Esophagus squamous epithelium (tissue), 5 donors: Measurements from ENCODE around the gene KLF3. TPM values are rescaled to one million over a fixed set of nuclear protein-coding genes. Genes with fewer than 3 reads are reported as not detected.

Experiments
- DNase-seq: peaks from one replicate; lab custom pipeline; 2025; lab: John Stamatoyannopoulos, UW
- H3K27ac ChIP-seq, 4 donors: fragments of 200-600 bp; sonication (generic); one replicate each; pipeline ENCODE4 v1.5.1; 2016 to 2019; ENCODE audit warnings: mild to moderate bottlenecking in 1 of 4
- H3K27me3 ChIP-seq, 4 donors: fragments of 200-600 bp; sonication (generic); 1 replicate in 3 of 4; 2 replicates in 1 of 4; pipeline versions ENCODE4 v1.5.1 to v1.6.0; 2017 to 2021; ENCODE audit warnings: antibody characterized with exemption in 1 of 4
- H3K36me3 ChIP-seq, 3 donors: fragments of 200-600 bp; sonication (generic); one replicate each; pipeline ENCODE4 v1.5.1; 2016 to 2019
- H3K4me1 ChIP-seq, 3 donors: fragments of 200-600 bp; sonication (generic); one replicate each; pipeline ENCODE4 v1.5.1; 2017 to 2019
- H3K4me3 ChIP-seq, 4 donors: fragments of 200-600 bp; sonication (generic); 1 replicate in 3 of 4; 2 replicates in 1 of 4; pipeline ENCODE4 v1.5.1; 2016 to 2019; ENCODE audit warnings: mild to moderate bottlenecking in 2 of 4, moderate library complexity in 1 of 4
- H3K9me3 ChIP-seq, 3 donors: fragments of 200-600 bp; sonication (generic); one replicate each; pipeline ENCODE4 v1.5.1; 2016 to 2019
- CTCF ChIP-seq, 6 experiments: fragments of 450-650 bp in 4 of 6; fragments of 200-600 bp in 2 of 6; sonication (generic) in 2 of 6; IDR thresholded peaks; one replicate each; pipeline ENCODE4 v1.5.1; 2016 to 2019; ENCODE audit warnings: antibody characterized with exemption in 6 of 6, mild to moderate bottlenecking in 4 of 6, moderate library complexity in 4 of 6
- POLR2A ChIP-seq, 4 donors: fragments of 450-650 bp; IDR thresholded peaks; one replicate each; pipeline ENCODE4 v1.6.1; 2017; ENCODE audit warnings: antibody characterized with exemption in 4 of 4, mild to moderate bottlenecking in 4 of 4, moderate library complexity in 3 of 4
- WGBS, 2 donors: methylation state at CpG; one replicate each; pipeline ENCODE4 v1.1.5; 2018; 5-methylcytosine and 5-hydroxymethylcytosine counted together
- intact Hi-C: fragments of 100-400 bp; cut with DNase I; formaldehyde crosslinking; loops from one replicate; pipeline ENCODE4 v1.15.0; 2022
- total RNA-seq, 4 donors: library from RNA; depleted of rRNA; stranded (reverse); fragments of >200 nt; gene quantifications; one replicate each; pipeline ENCODE4 v1.1.0, GENCODE V29; 2016
- donor health status: DM: yes; HTN: yes; CAD: no.

KLF3 gene
- total RNA-seq, 4 donors from 2014 or later: 44.2 to 91.4 (median 82.7) TPM

- H3K36me3 ChIP-seq: no peaks in the 10 kb centered on the region
- no peaks in the 10 kb centered on the region for H3K9me3 ChIP-seq
- TF ChIP-seq CTCF (IDR thresholded peaks at IDR 0.05): no peak
- TF ChIP-seq POLR2A (IDR thresholded peaks at IDR 0.05): no peak
- intact Hi-C loops: loop anchor here (10.0 kb wide), 1 partner anchor 659 kb away; no protein-coding TSS in a partner anchor
- no peak for DNase-seq
- WGBS, 2 donors: 38 to 51% methylated on average over 7 of the region's 7 CpGs
- H3K4me3 ChIP-seq: no peak overlapping the region
- H3K4me1 ChIP-seq: peaks cover 0 to 33% (median 8%) of the 10 kb centered on the region in 3 donors
- no peaks in the 10 kb centered on the region for H3K27me3 ChIP-seq
- H3K27ac ChIP-seq: peak overlapping the region in 2 of 4 donors; percentile 23 to 39
Observed at GRCh38 chr4:38723726-38724474, 59.9 kb downstream of the KLF3 start.

GRCh38 chr4:38724475-38724808 is 60.4 kb downstream of the KLF3 start:
- Histone ChIP-seq H3K9me3 (no peaks in the 10 kb centered on the region), H3K27ac (peak overlapping the region in 2 of 4 donors; percentile 23 to 39), H3K4me3 (no peak overlapping the region), H3K36me3 (no peaks in the 10 kb centered on the region), H3K27me3 (no peaks in the 10 kb centered on the region), H3K4me1 (peaks cover 0 to 37% (median 11%) of the 10 kb centered on the region in 3 donors)
- 57 to 82% methylated on average over 2 to 3 of the region's 3 CpGs for WGBS, 2 donors
- TF ChIP-seq POLR2A (IDR thresholded peaks at IDR 0.05) (no peak), CTCF (IDR thresholded peaks at IDR 0.05) (no peak)
- intact Hi-C loops: loop anchor here (10.0 kb wide), 1 partner anchor 660 kb away; no protein-coding TSS in a partner anchor
- DNase-seq: no peak

- no peaks in the 10 kb centered on the region for H3K36me3 ChIP-seq
- TF ChIP-seq CTCF (IDR thresholded peaks at IDR 0.05) (peak in 3 of 6 experiments; percentile 7 to 25 (median 16)), POLR2A (IDR thresholded peaks at IDR 0.05) (no peak)
- no peaks in the 10 kb centered on the region for H3K9me3 ChIP-seq
- no peak overlapping the region for H3K4me3 ChIP-seq
- intact Hi-C loops: loop anchor here (10.0 kb wide), 1 partner anchor 664 kb away; no protein-coding TSS in a partner anchor
- peaks cover 8 to 40% (median 11%) of the 10 kb centered on the region in 3 donors for H3K4me1 ChIP-seq
- peak overlapping the region; percentile 59 to 83 (median 68) for H3K27ac ChIP-seq
- 36 to 41% methylated on average over 2 to 3 of the region's 4 CpGs for WGBS, 2 donors
- DNase-seq: no peak
- H3K27me3 ChIP-seq: no peaks in the 10 kb centered on the region
Observed at GRCh38 chr4:38728631-38729141, 64.7 kb downstream of the KLF3 start.

- Histone ChIP-seq H3K27ac (no peak overlapping the region), H3K4me3 (no peak overlapping the region), H3K36me3 (no peaks in the 10 kb centered on the region), H3K27me3 (no peaks in the 10 kb centered on the region), H3K9me3 (no peaks in the 10 kb centered on the region), H3K4me1 (peaks cover 8 to 45% (median 9%) of the 10 kb centered on the region in 3 donors)
- TF ChIP-seq POLR2A (IDR thresholded peaks at IDR 0.05) (no peak), CTCF (IDR thresholded peaks at IDR 0.05) (no peak)
- intact Hi-C loops: loop anchor here (5.0 kb wide), 1 partner anchor 548 kb away; no protein-coding TSS in a partner anchor
- DNase-seq: no peak
- WGBS, 2 donors: 77 to 94% methylated on average over 4 of the region's 4 CpGs
Observed at GRCh38 chr4:38730493-38730829, 66.5 kb downstream of the KLF3 start.
